ENCODE data around the gene ATXN1.
"Not testable (repeated sequence)": the region's sequence is repeated elsewhere in the genome, so short reads cannot be mapped to it uniquely, and the experiment has no call there.

Gene ATXN1

GRCh38 chr6:16570221-16570553, 191.1 kb downstream of the ATXN1 start:
- DNase-seq (ENCODE audit: low spot score), result no peak

DNA sequence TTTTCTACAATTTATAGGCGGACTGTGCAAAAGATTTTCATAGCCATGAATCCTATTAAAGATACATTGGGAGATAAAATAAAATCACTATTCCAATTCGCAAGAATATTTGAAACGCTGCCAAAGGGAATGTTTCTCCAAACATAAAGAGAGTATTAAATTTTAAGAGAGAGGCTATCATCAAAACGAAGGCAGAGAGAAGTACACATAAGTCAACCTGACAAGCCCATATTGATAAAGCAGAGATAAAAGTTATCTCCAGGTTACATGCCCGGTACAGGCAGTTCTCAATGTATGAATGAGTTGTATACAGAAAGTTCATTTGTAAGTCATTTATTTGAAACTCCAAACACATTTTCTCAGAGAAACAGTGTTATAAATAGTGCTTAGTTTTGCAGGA, 193.1 kb downstream of the ATXN1 start:
- DNase-seq (ENCODE audit: low spot score), result no peak

DNA sequence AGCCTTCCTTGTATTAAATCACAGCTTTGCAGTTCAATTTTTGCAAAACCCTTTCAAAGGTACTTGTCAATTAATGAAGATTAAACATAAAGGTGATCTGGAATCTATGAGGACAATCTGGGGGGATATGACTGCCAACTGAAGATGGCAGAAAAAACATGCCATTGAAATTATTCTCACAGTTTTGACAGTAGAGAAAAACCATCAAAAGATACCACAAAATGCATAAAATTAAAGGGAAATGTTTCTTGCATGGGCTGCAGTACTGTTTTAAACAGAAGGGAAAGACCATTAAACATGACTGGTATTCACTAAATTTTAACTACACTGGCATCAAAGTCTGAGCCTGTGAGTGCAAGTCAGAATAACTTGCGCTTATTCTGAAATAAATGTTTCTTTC, 194.2 kb downstream of the ATXN1 start:
- DNase-seq (ENCODE audit: low spot score), result no peak

DNA sequence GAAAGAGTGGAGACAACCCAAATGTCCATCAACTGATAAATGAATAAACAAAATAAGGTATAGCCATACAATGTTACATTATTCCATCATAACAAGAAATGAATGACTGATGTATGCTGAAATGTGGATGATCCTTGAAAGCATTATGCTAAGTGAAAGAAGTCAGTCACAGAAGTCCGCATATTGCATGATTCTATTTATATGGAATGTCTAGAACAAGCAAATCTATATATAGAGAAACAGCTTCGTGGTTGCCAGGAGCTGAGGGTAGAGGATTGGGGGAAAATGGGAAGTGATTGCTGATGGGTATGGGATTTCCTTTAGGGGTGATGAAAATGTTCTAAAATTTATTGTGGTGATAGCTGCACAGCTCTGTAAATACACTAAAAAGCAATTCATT, 196.8 kb downstream of the ATXN1 start:
- no peak for DNase-seq (ENCODE audit: low spot score)

DNA sequence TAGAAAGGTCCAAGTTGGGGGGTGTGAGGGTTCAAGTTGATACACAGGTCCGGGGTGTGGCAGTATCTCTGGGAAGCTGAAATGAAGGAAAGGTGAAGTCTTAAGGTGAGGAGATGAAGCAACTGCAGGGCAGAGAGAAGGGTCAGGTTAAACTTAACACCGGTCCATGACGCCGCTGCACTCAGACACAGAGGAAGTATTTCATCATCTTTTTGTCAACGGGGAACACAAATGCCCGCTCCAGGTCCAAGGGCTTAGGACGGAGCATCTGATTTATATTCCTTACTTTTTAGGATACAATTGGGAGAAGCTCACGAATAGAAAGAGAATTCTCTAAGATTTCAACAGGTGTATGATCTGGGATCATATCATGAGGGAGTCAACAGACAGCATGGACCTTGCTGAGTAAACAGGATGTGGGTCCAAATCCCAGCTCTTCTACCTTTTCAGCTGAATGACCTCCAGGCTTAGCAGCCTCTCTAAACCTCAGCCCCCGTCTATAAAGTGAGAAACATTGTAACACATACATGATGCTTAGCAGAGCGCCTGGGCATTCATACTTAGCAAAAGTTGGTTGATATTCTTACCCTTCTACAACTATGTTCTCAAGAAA, 197.5 kb downstream of the ATXN1 start:
- DNase-seq (ENCODE audit: low spot score), result no peak

DNA sequence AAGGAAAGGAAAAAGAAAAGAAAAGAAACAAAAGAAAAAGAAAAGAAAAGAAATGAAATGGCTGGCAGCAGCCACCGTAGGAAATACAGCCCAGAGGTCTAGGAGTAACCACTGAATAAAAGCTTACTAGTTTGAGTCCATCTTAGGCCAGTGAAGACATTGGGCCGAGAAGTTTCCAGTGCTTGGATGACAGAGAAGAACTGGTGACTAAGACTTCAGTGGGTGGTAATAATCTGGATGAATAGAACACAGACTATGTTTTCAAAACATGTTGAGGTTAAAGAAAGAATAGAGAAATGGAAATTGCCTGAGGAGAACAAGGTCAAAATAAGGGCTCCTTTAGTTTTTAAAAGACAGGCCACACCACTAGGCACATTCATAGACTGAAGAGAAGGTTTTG, 198.8 kb downstream of the ATXN1 start:
- no peak for DNase-seq (ENCODE audit: low spot score)

DNA sequence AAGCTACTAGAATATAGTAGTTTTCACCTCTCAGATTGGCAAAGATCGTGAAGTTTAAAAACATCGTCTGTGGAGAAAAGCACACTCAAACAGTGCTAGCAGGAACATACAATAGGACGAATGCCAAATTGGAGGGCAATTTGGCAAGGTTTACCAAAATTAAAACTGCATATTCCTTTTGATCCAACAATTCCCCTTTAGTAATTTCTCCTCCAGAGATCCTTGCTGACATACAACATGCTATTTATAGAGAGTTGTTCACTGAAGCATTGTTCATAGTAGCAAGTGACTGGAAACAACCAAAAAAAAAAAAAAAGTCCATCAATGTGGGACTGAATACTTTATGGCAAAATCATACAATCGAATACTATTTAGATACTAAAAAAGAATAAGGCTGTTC, 202.2 kb downstream of the ATXN1 start:
- DNase-seq (ENCODE audit: low spot score), result no peak

GRCh38 chr6:16555550-16555949, 205.7 kb downstream of the ATXN1 start:
- no peak for DNase-seq (ENCODE audit: low spot score)

- DNase-seq (ENCODE audit: low spot score), result no peak
These were observed 207.7 kb downstream of the ATXN1 start for GRCh38 chr6:16553531-16553930.

GRCh38 chr6:16551466-16551865, 209.8 kb downstream of the ATXN1 start:
- no peak for DNase-seq (ENCODE audit: low spot score)

DNA sequence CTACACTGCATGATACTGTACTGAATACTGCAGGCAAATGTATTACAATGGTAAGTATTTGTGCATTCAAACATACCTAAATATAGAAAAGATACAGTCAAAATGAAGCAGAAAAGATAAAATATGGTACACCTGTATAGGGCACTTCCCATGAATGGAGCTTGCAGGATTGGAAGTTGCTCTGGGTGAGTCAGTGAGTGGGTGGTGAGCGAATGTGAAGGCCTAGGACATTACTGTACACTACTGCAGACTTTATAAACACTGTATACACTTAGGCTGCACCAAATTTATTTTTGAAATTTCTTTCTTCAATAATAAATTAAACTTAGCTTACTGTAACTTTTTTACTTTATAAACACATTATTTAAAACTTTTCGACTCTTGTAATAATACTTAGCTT, 213.1 kb downstream of the ATXN1 start:
- no peak for DNase-seq (ENCODE audit: low spot score)

GRCh38 chr6:16547587-16547986, 213.7 kb downstream of the ATXN1 start:
- DNase-seq (ENCODE audit: low spot score), result no peak

DNA sequence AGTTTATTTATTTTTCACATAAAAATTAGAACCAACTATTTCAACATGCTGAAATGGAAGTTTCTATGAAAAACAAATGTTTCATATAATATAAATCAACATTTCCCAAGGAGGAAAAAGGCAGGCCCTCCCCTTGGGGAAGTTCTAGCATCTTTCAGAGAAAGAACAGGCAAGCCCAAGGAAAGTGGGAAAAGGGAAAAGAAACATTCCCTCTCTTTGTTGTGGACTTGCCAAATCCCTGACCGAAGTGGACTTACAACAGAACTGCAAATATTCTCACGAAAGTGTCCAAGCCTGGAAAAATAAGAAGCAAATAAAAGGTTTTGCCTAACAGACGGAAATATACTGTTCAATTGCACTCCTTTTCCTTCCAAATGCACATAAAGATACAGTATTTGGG, 214.4 kb downstream of the ATXN1 start:
- no peak for DNase-seq (ENCODE audit: low spot score)

GRCh38 chr6:16545382-16545781, 215.9 kb downstream of the ATXN1 start:
- no peak for DNase-seq (ENCODE audit: low spot score)

DNA sequence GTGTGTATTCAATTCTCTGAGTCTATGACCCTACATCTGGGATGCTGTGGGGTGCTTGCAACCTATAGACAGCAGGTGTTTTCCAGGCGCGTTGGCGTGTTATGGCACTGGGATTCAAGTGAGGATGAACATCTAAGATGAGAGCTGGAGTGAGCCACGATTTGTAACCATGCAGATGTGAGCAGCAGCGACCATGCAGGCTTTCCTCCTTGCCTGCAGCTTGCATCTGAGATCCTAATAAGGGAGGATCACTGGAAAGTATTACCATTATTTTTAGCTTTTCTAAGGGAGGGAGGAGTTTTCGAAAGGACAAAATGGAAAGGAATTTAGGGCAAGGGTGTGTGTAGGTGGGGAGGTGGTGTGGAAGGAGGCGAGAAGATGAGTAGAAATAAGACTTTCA, 216.7 kb downstream of the ATXN1 start:
- DNase-seq (ENCODE audit: low spot score), result no peak

- DNase-seq (ENCODE audit: low spot score), result peak; percentile 59
These were observed 217.3 kb downstream of the ATXN1 start for GRCh38 chr6:16544006-16544405.

- DNase-seq (ENCODE audit: low spot score), result no peak
These were observed 217.7 kb downstream of the ATXN1 start for GRCh38 chr6:16543521-16543920.

DNA sequence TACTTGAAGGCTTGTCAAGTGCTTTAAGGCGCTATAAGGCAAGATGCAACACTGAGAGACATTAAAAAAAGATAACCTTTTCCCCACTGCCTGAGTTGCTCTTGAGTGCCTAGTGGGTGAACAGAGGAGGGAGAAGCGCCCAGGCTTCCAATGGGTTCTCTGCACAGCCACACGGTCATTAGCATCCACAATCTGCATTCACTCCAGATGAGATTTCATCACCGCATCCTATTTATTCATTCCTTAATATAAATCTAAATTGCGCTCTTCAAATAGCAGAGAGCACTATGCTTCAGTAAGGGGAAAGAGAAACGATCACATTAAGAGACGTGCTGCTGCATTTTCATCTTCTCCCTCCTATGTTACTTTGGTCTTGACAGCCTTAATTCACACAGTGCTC, 219.2 kb downstream of the ATXN1 start:
- no peak for DNase-seq (ENCODE audit: low spot score)

GRCh38 chr6:16540804-16541752, 220.2 kb downstream of the ATXN1 start:
- DNase-seq (ENCODE audit: low spot score), result no peak

- not testable (repeated sequence) for DNase-seq (ENCODE audit: low spot score)
These were observed 220.9 kb downstream of the ATXN1 start for GRCh38 chr6:16540383-16540782.

- no peak for DNase-seq (ENCODE audit: low spot score)
These were observed 222.0 kb downstream of the ATXN1 start for GRCh38 chr6:16539086-16539931.

DNA sequence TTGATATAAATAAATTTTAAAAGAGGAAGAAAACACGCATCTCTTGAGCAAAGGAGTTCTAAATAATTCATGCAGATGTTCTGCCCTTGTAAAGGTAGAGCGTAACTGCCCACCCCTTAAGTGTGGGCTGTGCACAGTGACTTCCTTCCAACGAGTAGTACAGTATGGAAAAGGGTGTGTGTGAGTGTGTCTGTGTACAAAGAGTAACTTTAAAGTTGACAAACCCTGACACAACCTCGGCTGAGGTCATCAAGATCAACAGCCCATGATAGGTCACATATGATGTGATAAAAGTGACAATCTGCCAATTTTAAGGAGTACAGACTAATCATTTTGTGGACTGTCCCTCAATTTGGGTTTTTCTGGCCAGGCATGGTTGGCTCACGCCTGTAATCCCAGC, 225.7 kb downstream of the ATXN1 start:
- DNase-seq (ENCODE audit: low spot score), result no peak

- DNase-seq (ENCODE audit: low spot score), result no peak
These were observed 227.5 kb downstream of the ATXN1 start for GRCh38 chr6:16533721-16534136.

Data from ecto neural progenitor cell (in vitro differentiated cells).